Measurements from ENCODE around the gene ZBTB3. TPM values are rescaled to one million over a fixed set of nuclear protein-coding genes. Genes with fewer than 3 reads are reported as not detected.
"Not testable (repeated sequence)": the region's sequence is repeated elsewhere in the genome, so short reads cannot be mapped to it uniquely, and the experiment has no call there.

The ZBTB3 gene
- polyA plus RNA-seq, 1 experiment: 3.7 TPM

- H3K27me3 ChIP-seq (ENCODE audit: control insufficient read depth, insufficient read depth, low read length): no peaks in the 10 kb centered on the region
- ChIA-PET CTCF (interaction anchor here (0.5 to 1.7 kb wide), 6 partner anchors 10 to 158 kb away, joined by 3 to 9 read pairs (median 4); partner anchors contain the start of genes POLR2G and TMEM179B), POLR2A (interaction anchor here (0.7 to 3.1 kb wide), 9 partner anchors 10 to 106 kb away, joined by 3 to 21 read pairs (median 6); partner anchors contain the start of genes C11orf98, CSKMT, HNRNPUL2 and POLR2G)
- H3K4me3 ChIP-seq (ENCODE audit: low read depth, low read length): peak within 1 kb of the TSS; percentile 77
- peak within 1 kb of the TSS; percentile 85 for H3K27ac ChIP-seq (ENCODE audit: low read depth, low read length)
- H3K9me3 ChIP-seq (ENCODE audit: control insufficient read depth, insufficient read depth, low read length): no peaks in the 10 kb centered on the region
- no peak for TF ChIP-seq CTCF (IDR thresholded peaks at IDR 0.05; ENCODE audit: low read depth, low read length)
- DNase-seq (ENCODE audit: low read depth, low spot score): peak; percentile 89
These were observed 17.4 kb upstream of the ZBTB3 start, which contains the start of gene TAF6L for GRCh38 chr11:62771144-62772021. TSS of gene TAF6L (plus strand) at chr11:62771396. CDS start at chr11:62775784, 4,388 bp downstream.

- POLR2A ChIA-PET: interaction anchor here (0.6 to 3.1 kb wide), 9 partner anchors 9 to 105 kb away, joined by 3 to 21 read pairs (median 6); partner anchors contain the start of genes C11orf98, CSKMT, HNRNPUL2 and POLR2G
- no peak for DNase-seq (ENCODE audit: low read depth, low spot score)
- CTCF ChIA-PET: interaction anchor here (0.6 to 1.7 kb wide), 3 partner anchors 9 to 157 kb away, joined by 3 to 9 read pairs (median 3); partner anchors contain the start of gene POLR2G
These were observed 16.8 kb upstream of the ZBTB3 start for GRCh38 chr11:62770778-62771143.

GRCh38 chr11:62760867-62761227 lies 6.9 kb upstream of the ZBTB3 start:
- POLR2A ChIA-PET: interaction anchor here (0.6 to 1.1 kb wide), 4 partner anchors 10 to 96 kb away, joined by 3 to 8 read pairs (median 4); partner anchors contain the start of genes C11orf98, CSKMT and TAF6L
- H3K27ac ChIP-seq (ENCODE audit: low read depth, low read length); H3K4me3 ChIP-seq (ENCODE audit: low read depth, low read length); H3K27me3 ChIP-seq (ENCODE audit: control insufficient read depth, insufficient read depth, low read length); H3K9me3 ChIP-seq (ENCODE audit: control insufficient read depth, insufficient read depth, low read length); DNase-seq (ENCODE audit: low read depth, low spot score): not testable (repeated sequence)
- CTCF ChIA-PET: interaction anchor here (0.6 to 0.7 kb wide), 2 partner anchors 122 to 589 kb away, joined by 3 to 6 read pairs; no protein-coding TSS in a partner anchor

More at GRCh38 chr11:62770778-62771143, 16.8 kb upstream of the ZBTB3 start:
- Histone ChIP-seq H3K4me3 (ENCODE audit: low read depth, low read length) (peak overlapping the region; percentile 55), H3K9me3 (ENCODE audit: control insufficient read depth, insufficient read depth, low read length) (no peaks in the 10 kb centered on the region), H3K27me3 (ENCODE audit: control insufficient read depth, insufficient read depth, low read length) (no peaks in the 10 kb centered on the region), H3K27ac (ENCODE audit: low read depth, low read length) (peak overlapping the region; percentile 75)
- TF ChIP-seq CTCF (IDR thresholded peaks at IDR 0.05; ENCODE audit: low read depth, low read length): no peak

GRCh38 chr11:62757846-62758788 lies 4.2 kb upstream of the ZBTB3 start:
- TF ChIP-seq CTCF (IDR thresholded peaks at IDR 0.05; ENCODE audit: low read depth, low read length): no peak
- Histone ChIP-seq H3K9me3 (ENCODE audit: control insufficient read depth, insufficient read depth, low read length) (no peaks in the 10 kb centered on the region), H3K27me3 (ENCODE audit: control insufficient read depth, insufficient read depth, low read length) (no peaks in the 10 kb centered on the region), H3K27ac (ENCODE audit: low read depth, low read length) (no peak overlapping the region), H3K4me3 (ENCODE audit: low read depth, low read length) (no peak overlapping the region)
- ChIA-PET POLR2A (interaction anchor here (1.4 kb wide), 1 partner anchor 83 kb away, joined by 3 read pairs; no protein-coding TSS in a partner anchor), CTCF (interaction anchor here (0.6 kb wide), 2 partner anchors 278 to 1220 kb away, joined by 3 to 4 read pairs; no protein-coding TSS in a partner anchor)
- no peak for DNase-seq (ENCODE audit: low read depth, low spot score)

Measured in AG04450 (cell line).